Neural cell (in vitro differentiated cells): ENCODE data around the gene THADA. TPM values are rescaled to one million over a fixed set of nuclear protein-coding genes. Genes with fewer than 3 reads are reported as not detected.

ENCODE experiments used
- H2AFZ ChIP-seq: fragments of 200-600, 300-800 bp; sonication (generic), shearing (Covaris generic); 2 replicates; pipeline ENCODE4 v1.6.0; 2014; ENCODE audit warnings: low read depth, mild to moderate bottlenecking, antibody characterized with exemption, low read length, moderate library complexity
- H3F3A ChIP-seq: fragments of 200-600 bp; shearing (Covaris generic); 2 replicates; pipeline ENCODE4 v1.6.1; 2016; ENCODE audit warnings: mild to moderate bottlenecking, moderate library complexity, mixed read lengths, antibody characterized with exemption, low read length; ENCODE audit not compliant: insufficient read depth, poor library complexity, severe bottlenecking
- H3K27ac ChIP-seq: fragments of 200-600, 300-800 bp; sonication (generic), shearing (Covaris generic); 2 replicates; pipeline ENCODE4 v1.5.1; 2014; ENCODE audit warnings: mild to moderate bottlenecking, low read length, moderate library complexity
- H3K27me3 ChIP-seq: fragments of 300-800, 200-600 bp; sonication (generic), shearing (Covaris generic); 2 replicates; pipeline ENCODE4 v1.6.0; 2014; ENCODE audit warnings: mild to moderate bottlenecking, low read depth, low read length, moderate library complexity; ENCODE audit not compliant: insufficient read depth
- H3K36me3 ChIP-seq: fragments of 300-800, 200-600 bp; sonication (generic), shearing (Covaris generic); 2 replicates; pipeline ENCODE4 v1.5.1; 2014; ENCODE audit warnings: mild to moderate bottlenecking, antibody characterized with exemption, low read length, moderate library complexity; ENCODE audit not compliant: insufficient read depth
- H3K4me2 ChIP-seq: fragments of 300-800, 200-600 bp; sonication (generic), shearing (Covaris generic); 2 replicates; pipeline ENCODE4 v1.6.0; 2014; ENCODE audit warnings: mild to moderate bottlenecking, low read length
- H3K4me3 ChIP-seq: fragments of 300-800, 200-600 bp; sonication (generic), shearing (Covaris generic); 2 replicates; pipeline ENCODE4 v1.5.1; 2014; ENCODE audit warnings: mild to moderate bottlenecking, low read length, moderate library complexity
- H3K79me2 ChIP-seq: fragments of 200-600 bp; shearing (Covaris generic); replicated peaks from 2 replicates; pipeline ENCODE4 v1.6.0; 2014; ENCODE audit warnings: mild to moderate bottlenecking, low read length, moderate library complexity; ENCODE audit not compliant: insufficient read depth
- H3K9ac ChIP-seq: fragments of 300-800, 200-600 bp; sonication (generic), shearing (Covaris generic); 2 replicates; pipeline ENCODE4 v1.6.1; 2016; ENCODE audit warnings: mild to moderate bottlenecking, low read length, mixed read lengths
- H3K9me2 ChIP-seq: fragments of 200-600 bp; shearing (Covaris generic); 2 replicates; pipeline ENCODE4 v1.6.1; 2016; ENCODE audit warnings: mild to moderate bottlenecking, low read length, mixed read lengths; ENCODE audit not compliant: insufficient read depth
- H3K9me3 ChIP-seq: fragments of 200-600, 300-800 bp; sonication (generic), shearing (Covaris generic); 2 replicates; pipeline ENCODE4 v1.6.1; 2016; ENCODE audit warnings: mild to moderate bottlenecking, mixed run types, low read length, moderate library complexity, mixed read lengths
- H4K20me1 ChIP-seq: fragments of 200-600 bp; shearing (Covaris generic); 2 replicates; pipeline ENCODE4 v1.6.1; 2016; ENCODE audit warnings: mild to moderate bottlenecking, mixed run types; ENCODE audit not compliant: insufficient read depth
- CTCF ChIP-seq: fragments of 450-650 bp; IDR thresholded peaks from 2 replicates; pipeline ENCODE4 v1.5.1; 2014; ENCODE audit warnings: antibody characterized with exemption, mild to moderate bottlenecking, moderate library complexity; ENCODE audit not compliant: poor library complexity, severe bottlenecking
- EP300 ChIP-seq: fragments of 450-650 bp; conservative IDR thresholded peaks from 2 replicates; pipeline ENCODE4 v1.6.1; 2014; ENCODE audit warnings: antibody characterized with exemption, mild to moderate bottlenecking, moderate library complexity; ENCODE audit not compliant: poor library complexity, severe bottlenecking
- EZH2 ChIP-seq: fragments of 200-600, 300-800 bp; shearing (Covaris generic), sonication (generic); IDR thresholded peaks from 2 replicates; pipeline ENCODE4 v1.6.1; 2014; ENCODE audit warnings: antibody characterized with exemption, low read length, borderline replicate concordance, mild to moderate bottlenecking; ENCODE audit not compliant: insufficient read depth, poor library complexity, severe bottlenecking
- MXI1 ChIP-seq: fragments of 450-650 bp; conservative IDR thresholded peaks from 2 replicates; pipeline ENCODE4 v1.6.1; 2014; ENCODE audit warnings: antibody characterized with exemption, mild to moderate bottlenecking; ENCODE audit not compliant: poor library complexity, severe bottlenecking
- POLR2AphosphoS5 ChIP-seq: IDR thresholded peaks from 2 replicates; pipeline ENCODE4 v1.6.1; 2012
- RAD21 ChIP-seq: fragments of 450-650 bp; conservative IDR thresholded peaks from 2 replicates; pipeline ENCODE4 v1.6.1; 2014; ENCODE audit warnings: antibody characterized with exemption, mild to moderate bottlenecking, moderate library complexity
- SMC3 ChIP-seq: fragments of 450-650 bp; conservative IDR thresholded peaks from 2 replicates; pipeline ENCODE4 v1.6.1; 2014; ENCODE audit warnings: antibody characterized with exemption, mild to moderate bottlenecking, moderate library complexity; ENCODE audit not compliant: poor library complexity
- TAF1 ChIP-seq: IDR thresholded peaks from 2 replicates; pipeline ENCODE4 v1.6.1; 2012; ENCODE audit warnings: low read depth
- polyA plus RNA-seq: library from polyadenylated mRNA; depleted of rRNA; stranded (reverse); fragments of >200 nt; gene quantifications from 2 replicates; pipeline ENCODE4 v1.2.3, GENCODE V29; 2014
- TF ChIP-seq, protein P1 (sequence below): IDR thresholded peaks from 2 replicates; pipeline ENCODE4 v1.6.1; 2012; ENCODE audit warnings: borderline replicate concordance

Gene THADA
- polyA plus RNA-seq, 1 donor from 2014 or later, result 8.5 TPM

- Histone ChIP-seq H3K27ac (no peak overlapping the region), H3K9ac (no peak overlapping the region), H3K27me3 (no peaks in the 10 kb centered on the region), H3K4me2 (no peak overlapping the region), H3K36me3 (no peaks in the 10 kb centered on the region), H3K4me3 (no peak overlapping the region), H3K9me3 (no peaks in the 10 kb centered on the region), H3K79me2 (no peaks in the 10 kb centered on the region), H3F3A (no peaks in the 10 kb centered on the region), H3K9me2 (no peaks in the 10 kb centered on the region), H4K20me1 (no peaks in the 10 kb centered on the region), H2AFZ (no peak overlapping the region)
- no peak for TF ChIP-seq EP300
- no peak for TF ChIP-seq SMC3
- no peak for TF ChIP-seq POLR2AphosphoS5
- no peak for TF ChIP-seq TAF1
These were observed 282.8 kb downstream of the THADA start for GRCh38 chr2:43312755-43313641.

DNA sequence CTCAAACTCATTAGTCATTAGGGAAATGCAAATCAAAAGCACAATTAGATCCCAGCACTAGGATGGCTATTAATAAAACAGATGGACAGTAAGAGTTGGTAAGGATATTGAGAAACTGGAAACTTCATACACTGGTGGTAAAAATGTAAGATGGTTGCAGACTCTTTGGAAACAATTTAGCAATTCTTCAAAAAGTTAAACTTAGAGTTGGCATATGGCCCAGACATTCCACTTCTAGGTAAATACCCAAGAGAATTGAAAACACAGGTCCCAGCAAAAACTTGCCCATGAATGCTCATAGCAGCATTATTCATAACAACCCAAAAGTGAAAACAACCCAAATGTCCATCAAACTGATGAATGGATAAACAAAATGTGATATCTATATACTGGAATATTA, 284.6 kb downstream of the THADA start:
- no peaks in the 10 kb centered on the region for H3K9me2 ChIP-seq
- H3K79me2 ChIP-seq, result no peaks in the 10 kb centered on the region
- no peak overlapping the region for H3K4me2 ChIP-seq
- H3K27ac ChIP-seq, result no peak overlapping the region
- H3F3A ChIP-seq, result no peaks in the 10 kb centered on the region
- no peaks in the 10 kb centered on the region for H3K27me3 ChIP-seq
- H3K4me3 ChIP-seq, result no peak overlapping the region
- TF ChIP-seq POLR2AphosphoS5 (no peak), CTCF (no peak), RAD21 (no peak), EZH2 (no peak), SMC3 (no peak), TAF1 (no peak), MXI1 (no peak), EP300 (no peak)
- TF ChIP-seq, protein P1, sequence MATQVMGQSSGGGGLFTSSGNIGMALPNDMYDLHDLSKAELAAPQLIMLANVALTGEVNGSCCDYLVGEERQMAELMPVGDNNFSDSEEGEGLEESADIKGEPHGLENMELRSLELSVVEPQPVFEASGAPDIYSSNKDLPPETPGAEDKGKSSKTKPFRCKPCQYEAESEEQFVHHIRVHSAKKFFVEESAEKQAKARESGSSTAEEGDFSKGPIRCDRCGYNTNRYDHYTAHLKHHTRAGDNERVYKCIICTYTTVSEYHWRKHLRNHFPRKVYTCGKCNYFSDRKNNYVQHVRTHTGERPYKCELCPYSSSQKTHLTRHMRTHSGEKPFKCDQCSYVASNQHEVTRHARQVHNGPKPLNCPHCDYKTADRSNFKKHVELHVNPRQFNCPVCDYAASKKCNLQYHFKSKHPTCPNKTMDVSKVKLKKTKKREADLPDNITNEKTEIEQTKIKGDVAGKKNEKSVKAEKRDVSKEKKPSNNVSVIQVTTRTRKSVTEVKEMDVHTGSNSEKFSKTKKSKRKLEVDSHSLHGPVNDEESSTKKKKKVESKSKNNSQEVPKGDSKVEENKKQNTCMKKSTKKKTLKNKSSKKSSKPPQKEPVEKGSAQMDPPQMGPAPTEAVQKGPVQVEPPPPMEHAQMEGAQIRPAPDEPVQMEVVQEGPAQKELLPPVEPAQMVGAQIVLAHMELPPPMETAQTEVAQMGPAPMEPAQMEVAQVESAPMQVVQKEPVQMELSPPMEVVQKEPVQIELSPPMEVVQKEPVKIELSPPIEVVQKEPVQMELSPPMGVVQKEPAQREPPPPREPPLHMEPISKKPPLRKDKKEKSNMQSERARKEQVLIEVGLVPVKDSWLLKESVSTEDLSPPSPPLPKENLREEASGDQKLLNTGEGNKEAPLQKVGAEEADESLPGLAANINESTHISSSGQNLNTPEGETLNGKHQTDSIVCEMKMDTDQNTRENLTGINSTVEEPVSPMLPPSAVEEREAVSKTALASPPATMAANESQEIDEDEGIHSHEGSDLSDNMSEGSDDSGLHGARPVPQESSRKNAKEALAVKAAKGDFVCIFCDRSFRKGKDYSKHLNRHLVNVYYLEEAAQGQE, result no peak
- no peak overlapping the region for H2AFZ ChIP-seq
- H4K20me1 ChIP-seq, result no peaks in the 10 kb centered on the region
- H3K36me3 ChIP-seq, result no peaks in the 10 kb centered on the region
- no peak overlapping the region for H3K9ac ChIP-seq
- H3K9me3 ChIP-seq, result no peaks in the 10 kb centered on the region
